IPS-15b (cell line): ENCODE data around the gene NPTX1.

Experiments
- H3K27me3 ChIP-seq: one replicate; pipeline ENCODE4 v1.6.1; 2013; ENCODE audit warnings: low read length; ENCODE audit not compliant: control insufficient read depth, insufficient read depth
- H3K36me3 ChIP-seq: one replicate; pipeline ENCODE4 v1.6.1; 2013; ENCODE audit warnings: low read length; ENCODE audit not compliant: control insufficient read depth, insufficient read depth
- H3K4me1 ChIP-seq: one replicate; pipeline ENCODE4 v1.6.1; 2013; ENCODE audit warnings: mild to moderate bottlenecking, low read length; ENCODE audit not compliant: control insufficient read depth, insufficient read depth
- H3K4me3 ChIP-seq: one replicate; pipeline ENCODE4 v1.5.1; 2013; ENCODE audit warnings: low read depth, low read length
- H3K9ac ChIP-seq: one replicate; pipeline ENCODE4 v1.6.1; 2013; ENCODE audit warnings: low read depth, mild to moderate bottlenecking, low read length
- H3K9me3 ChIP-seq: one replicate; pipeline ENCODE4 v1.6.1; 2013; ENCODE audit warnings: mild to moderate bottlenecking, low read length; ENCODE audit not compliant: control insufficient read depth, insufficient read depth

NPTX1 gene

GRCh38 chr17:80432961-80433550 lies 43.4 kb downstream of the NPTX1 start:
- Histone ChIP-seq H3K9ac (no peak overlapping the region), H3K27me3 (no peaks in the 10 kb centered on the region), H3K9me3 (no peaks in the 10 kb centered on the region), H3K4me1 (no peaks in the 10 kb centered on the region), H3K36me3 (no peaks in the 10 kb centered on the region), H3K4me3 (no peak overlapping the region)

GRCh38 chr17:80432350-80432955 lies 44.0 kb downstream of the NPTX1 start:
- H3K4me1 ChIP-seq = no peaks in the 10 kb centered on the region
- H3K9ac ChIP-seq = no peak overlapping the region
- H3K9me3 ChIP-seq = no peaks in the 10 kb centered on the region
- no peak overlapping the region for H3K4me3 ChIP-seq
- no peaks in the 10 kb centered on the region for H3K36me3 ChIP-seq
- H3K27me3 ChIP-seq = no peaks in the 10 kb centered on the region

GRCh38 chr17:80431246-80432195 lies 44.9 kb downstream of the NPTX1 start:
- no peaks in the 10 kb centered on the region for H3K27me3 ChIP-seq
- H3K9ac ChIP-seq = no peak overlapping the region
- H3K36me3 ChIP-seq = no peaks in the 10 kb centered on the region
- no peak overlapping the region for H3K4me3 ChIP-seq
- H3K9me3 ChIP-seq = no peaks in the 10 kb centered on the region
- H3K4me1 ChIP-seq = no peaks in the 10 kb centered on the region

GRCh38 chr17:80430446-80431245 lies 45.8 kb downstream of the NPTX1 start:
- Histone ChIP-seq H3K9me3 (no peaks in the 10 kb centered on the region), H3K9ac (no peak overlapping the region), H3K27me3 (no peaks in the 10 kb centered on the region), H3K4me1 (no peaks in the 10 kb centered on the region), H3K4me3 (no peak overlapping the region), H3K36me3 (no peaks in the 10 kb centered on the region)

GRCh38 chr17:80429356-80430275 lies 46.8 kb downstream of the NPTX1 start:
- H3K4me1 ChIP-seq = no peaks in the 10 kb centered on the region
- H3K9me3 ChIP-seq = no peaks in the 10 kb centered on the region
- H3K27me3 ChIP-seq = no peaks in the 10 kb centered on the region
- H3K36me3 ChIP-seq = no peaks in the 10 kb centered on the region
- no peak overlapping the region for H3K9ac ChIP-seq
- H3K4me3 ChIP-seq = no peak overlapping the region

GRCh38 chr17:80428796-80429195 lies 47.6 kb downstream of the NPTX1 start:
- no peaks in the 10 kb centered on the region for H3K4me1 ChIP-seq
- H3K9ac ChIP-seq = no peak overlapping the region
- no peak overlapping the region for H3K4me3 ChIP-seq
- H3K27me3 ChIP-seq = no peaks in the 10 kb centered on the region
- no peaks in the 10 kb centered on the region for H3K36me3 ChIP-seq
- H3K9me3 ChIP-seq = no peaks in the 10 kb centered on the region

- Histone ChIP-seq H3K4me3 (no peak overlapping the region), H3K9ac (no peak overlapping the region), H3K4me1 (no peaks in the 10 kb centered on the region), H3K36me3 (no peaks in the 10 kb centered on the region), H3K9me3 (no peaks in the 10 kb centered on the region), H3K27me3 (no peaks in the 10 kb centered on the region)
Observed at GRCh38 chr17:80428363-80428762, 48.0 kb downstream of the NPTX1 start.

- no peaks in the 10 kb centered on the region for H3K9me3 ChIP-seq
- H3K36me3 ChIP-seq = no peaks in the 10 kb centered on the region
- no peaks in the 10 kb centered on the region for H3K4me1 ChIP-seq
- no peaks in the 10 kb centered on the region for H3K27me3 ChIP-seq
- no peak overlapping the region for H3K4me3 ChIP-seq
- H3K9ac ChIP-seq = no peak overlapping the region
Observed at GRCh38 chr17:80427366-80428282, 48.8 kb downstream of the NPTX1 start.

GRCh38 chr17:80426671-80427326 lies 49.6 kb downstream of the NPTX1 start:
- no peak overlapping the region for H3K9ac ChIP-seq

More at GRCh38 chr17:80426671-80427326, 49.6 kb downstream of the NPTX1 start:
- no peaks in the 10 kb centered on the region for H3K4me1 ChIP-seq
- no peaks in the 10 kb centered on the region for H3K36me3 ChIP-seq
- H3K4me3 ChIP-seq = no peak overlapping the region
- H3K27me3 ChIP-seq = no peaks in the 10 kb centered on the region
- H3K9me3 ChIP-seq = no peaks in the 10 kb centered on the region
